Thyroid gland (tissue), 4 donors: Measurements from ENCODE around the gene SECTM1.

Experiments used
- CTCF ChIP-seq, 6 experiments: fragments of 200-600 bp in 3 of 6; fragments of 450-650 bp in 3 of 6; sonication (generic) in 3 of 6; IDR thresholded peaks; one replicate each; pipeline ENCODE4 v1.5.1; 2016 to 2019; ENCODE audit warnings: antibody characterized with exemption in 6 of 6, mild to moderate bottlenecking in 2 of 6, inconsistent platforms in 1 of 6, moderate library complexity in 1 of 6
- POLR2A ChIP-seq, 2 donors: fragments of 450-650 bp; IDR thresholded peaks; one replicate each; pipeline ENCODE4 v1.6.1; 2017; ENCODE audit warnings: antibody characterized with exemption in 2 of 2, mild to moderate bottlenecking in 2 of 2, moderate library complexity in 1 of 2

GRCh38 chr17:82351254-82351712 lies 17.7 kb upstream of the SECTM1 start:
- no peak for TF ChIP-seq CTCF (IDR thresholded peaks at IDR 0.05)
- TF ChIP-seq POLR2A (IDR thresholded peaks at IDR 0.05) = no peak
